HCT116 (cell line): ENCODE data around the gene OR52E1. TPM values are rescaled to one million over a fixed set of nuclear protein-coding genes. Genes with fewer than 3 reads are reported as not detected.

ENCODE experiments used
- ATAC-seq: fragments of 200-7000 bp; cut with Tn5 transposase; 2 replicates; pipeline ENCODE4 v1.9.1; 2020; ENCODE audit warnings: mild to moderate bottlenecking, moderate library complexity
- BruUV-seq: library from RNA; stranded (reverse); fragments of 400-500 nt; replicated peaks from 2 replicates; lab custom pipeline; 2021; lab: Mats Ljungman, UMichigan
- CTCF ChIA-PET: fragments of 300-600 bp; sonication (Branson Sonifier 250); formaldehyde crosslinking; loops from one replicate; lab custom pipeline; 2021; ENCODE audit warnings: antibody characterized with exemption; lab: Charles Lee
- POLR2A ChIA-PET: fragments of 300-600, 350-600 bp; sonication (Branson Sonifier 250); formaldehyde crosslinking; loops from one replicate; lab custom pipeline; 2021; ENCODE audit warnings: antibody characterized with exemption; lab: Charles Lee
- RAD21 ChIA-PET, 2 experiments: fragments of 300-600 bp; sonication (Branson Sonifier 250); formaldehyde crosslinking; loops; one replicate each; lab custom pipeline; 2023; ENCODE audit warnings: low total read pairs in 2 of 2; ENCODE audit not compliant: uncharacterized antibody in 2 of 2, unreplicated experiment in 2 of 2, low non-redundant PET in 1 of 2; lab: Charles Lee
- DNase-seq: peaks from one replicate; pipeline ENCODE4 v3.0.0-alpha.2; 2010; ENCODE audit warnings: low read depth, low spot score
- H2AFZ ChIP-seq: fragments of 200-600 bp; shearing (Covaris generic), sonication (generic); 2 replicates; pipeline ENCODE4 v1.6.1; 2017; ENCODE audit warnings: low read depth, mixed run types, mixed read lengths, antibody characterized with exemption, low read length; ENCODE audit not compliant: poor library complexity, severe bottlenecking
- H3K27ac ChIP-seq: 2 replicates; pipeline ENCODE4 v1.5.1; 2012; ENCODE audit warnings: low read depth, low read length
- H3K27me3 ChIP-seq: fragments of 200-600 bp; sonication (generic); 2 replicates; pipeline ENCODE4 v1.6.1; 2016; ENCODE audit warnings: mixed run types, low read length, mixed read lengths; ENCODE audit not compliant: insufficient read depth
- H3K36me3 ChIP-seq, 2 experiments: fragments of 200-500 bp in 1 of 2; fragments of 200-600 bp in 1 of 2; sonication (Bioruptor generic) in 1 of 2; sonication (generic) in 1 of 2; 2 replicates each; pipeline versions ENCODE4 v1.5.1 to v1.6.1; 2014 to 2016; ENCODE audit warnings: low read length in 2 of 2, inconsistent platforms in 1 of 2, mixed read lengths in 1 of 2, mixed run types in 1 of 2; ENCODE audit not compliant: insufficient read depth in 2 of 2, control insufficient read depth in 1 of 2
- H3K4me1 ChIP-seq, 2 experiments: fragments of 200-600 bp in 1 of 2; sonication (generic) in 1 of 2; 2 replicates each; pipeline versions ENCODE4 v1.5.1 to v1.6.1; 2012 to 2017; ENCODE audit warnings: low read length in 2 of 2, inconsistent platforms in 1 of 2, mild to moderate bottlenecking in 1 of 2, mixed read lengths in 1 of 2, mixed run types in 1 of 2, moderate library complexity in 1 of 2; ENCODE audit not compliant: insufficient read depth in 2 of 2, control insufficient read depth in 1 of 2
- H3K4me2 ChIP-seq: fragments of 200-600 bp; sonication (generic); 2 replicates; pipeline ENCODE4 v1.6.1; 2017; ENCODE audit warnings: mixed run types, low read length, mixed read lengths
- H3K4me3 ChIP-seq, 2 experiments: fragments of 200-600 bp in 1 of 2; sonication (generic) in 1 of 2; replicated peaks in 1 of 2; 2 replicates each; pipeline ENCODE4 v1.5.1; 2011 to 2016; ENCODE audit warnings: low read length in 2 of 2, control low read depth in 1 of 2, low read depth in 1 of 2, mild to moderate bottlenecking in 1 of 2, mixed read lengths in 1 of 2, mixed run types in 1 of 2
- H3K79me2 ChIP-seq: fragments of 200-600 bp; sonication (generic); 2 replicates; pipeline ENCODE4 v1.6.1; 2017; ENCODE audit warnings: mild to moderate bottlenecking, mixed run types, low read length, moderate library complexity, mixed read lengths; ENCODE audit not compliant: insufficient read depth
- H3K9ac ChIP-seq: fragments of 200-600 bp; sonication (generic); 2 replicates; pipeline ENCODE4 v1.6.1; 2016; ENCODE audit warnings: low read length, mixed read lengths
- H3K9me2 ChIP-seq: fragments of 200-600 bp; sonication (generic), shearing (Covaris generic); 2 replicates; pipeline ENCODE4 v1.6.1; 2017; ENCODE audit warnings: mixed run types, mild to moderate bottlenecking, moderate library complexity; ENCODE audit not compliant: insufficient read depth
- H3K9me3 ChIP-seq, 2 experiments: fragments of 200-500 bp in 1 of 2; fragments of 200-600 bp in 1 of 2; sonication (Bioruptor generic) in 1 of 2; sonication (generic) in 1 of 2; 2 replicates each; pipeline ENCODE4 v1.6.1; 2014 to 2017; ENCODE audit warnings: low read length in 2 of 2, mixed read lengths in 2 of 2, inconsistent platforms in 1 of 2, low read depth in 1 of 2, mild to moderate bottlenecking in 1 of 2, mixed run types in 1 of 2, moderate library complexity in 1 of 2; ENCODE audit not compliant: control insufficient read depth in 1 of 2, insufficient read depth in 1 of 2
- H4K20me1 ChIP-seq: fragments of 200-600 bp; sonication (generic), shearing (Covaris generic); 2 replicates; pipeline ENCODE4 v1.6.1; 2017; ENCODE audit warnings: mixed run types, mild to moderate bottlenecking, moderate library complexity; ENCODE audit not compliant: insufficient read depth
- CTCF ChIP-seq, 3 experiments: fragments of 200-600 bp in 1 of 3; sonication (generic) in 1 of 3; IDR thresholded peaks in 2 of 3; conservative IDR thresholded peaks in 1 of 3; 2 replicates each; pipeline ENCODE4 v1.5.1; 2012 to 2017; ENCODE audit warnings: low read depth in 2 of 3, low read length in 2 of 3, antibody characterized with exemption in 1 of 3, borderline replicate concordance in 1 of 3, control low read depth in 1 of 3, mild to moderate bottlenecking in 1 of 3, mixed read lengths in 1 of 3, mixed run types in 1 of 3, moderate library complexity in 1 of 3; ENCODE audit not compliant: insufficient read depth in 1 of 3
- ELF1 ChIP-seq: IDR thresholded peaks from 2 replicates; pipeline ENCODE4 v1.6.1; 2012; ENCODE audit warnings: low read depth, borderline replicate concordance
- EZH2 ChIP-seq: fragments of 200-600 bp; sonication (generic); IDR thresholded peaks from 2 replicates; pipeline ENCODE4 v1.6.1; 2017; ENCODE audit warnings: antibody characterized with exemption, mixed run types
- EZH2phosphoT487 ChIP-seq: fragments of 200-600 bp; IDR thresholded peaks from 2 replicates; pipeline ENCODE4 v1.6.1; 2018; ENCODE audit warnings: antibody characterized with exemption, borderline replicate concordance
- RAD21 ChIP-seq: IDR thresholded peaks from 2 replicates; pipeline ENCODE4 v1.6.1; 2012; ENCODE audit warnings: low read depth, mild to moderate bottlenecking
- SP1 ChIP-seq: IDR thresholded peaks from 2 replicates; pipeline ENCODE4 v1.6.1; 2012; ENCODE audit warnings: low read depth
- TCF7L2 ChIP-seq: IDR thresholded peaks from 2 replicates; pipeline ENCODE4 v1.7.0; 2011; ENCODE audit warnings: borderline replicate concordance, inconsistent platforms; ENCODE audit not compliant: insufficient read depth, insufficient read length; ENCODE audit errors: extremely low read depth
- ZNF274 ChIP-seq: fragments of 200-500 bp; sonication (Bioruptor generic); IDR thresholded peaks from 2 replicates; pipeline ENCODE4 v1.6.1; 2014; ENCODE audit warnings: mild to moderate bottlenecking, low read depth, low read length, inconsistent platforms
- intact Hi-C: fragments of 100-400 bp; cut with micrococcal nuclease; formaldehyde crosslinking; loops from 2 replicates; pipeline ENCODE4 v1.10.0; 2022
- total RNA-seq: library from RNA; stranded (reverse); gene quantifications from one replicate; pipeline ENCODE4 v1.2.1, GENCODE V29; 2021; ENCODE audit not compliant: unreplicated experiment
- TF ChIP-seq, protein P1 (sequence below): IDR thresholded peaks from 2 replicates; pipeline ENCODE4 v1.6.1; 2012; ENCODE audit warnings: low read depth

OR52E1 gene
- total RNA-seq, 1 experiment from 2014 or later, result not detected

- H3K27ac ChIP-seq, result no peak overlapping the region
- no peak overlapping the region for H3K9ac ChIP-seq
- H2AFZ ChIP-seq, result no peak overlapping the region
- no peaks in the 10 kb centered on the region for H3K9me2 ChIP-seq
- TF ChIP-seq ELF1 (no peak), EZH2phosphoT487 (no peak), RAD21 (no peak), CTCF (IDR thresholded peaks at IDR 0.05 in 2 of 3, conservative IDR thresholded peaks at IDR 0.05 in 1 of 3; ENCODE audit: borderline replicate concordance in 1 of 3, insufficient read depth in 1 of 3, low read depth in 2 of 3, low read length in 2 of 3) (no peak), SP1 (no peak), TCF7L2 (no peak), ZNF274 (no peak), EZH2 (no peak)
- TF ChIP-seq, protein P1, sequence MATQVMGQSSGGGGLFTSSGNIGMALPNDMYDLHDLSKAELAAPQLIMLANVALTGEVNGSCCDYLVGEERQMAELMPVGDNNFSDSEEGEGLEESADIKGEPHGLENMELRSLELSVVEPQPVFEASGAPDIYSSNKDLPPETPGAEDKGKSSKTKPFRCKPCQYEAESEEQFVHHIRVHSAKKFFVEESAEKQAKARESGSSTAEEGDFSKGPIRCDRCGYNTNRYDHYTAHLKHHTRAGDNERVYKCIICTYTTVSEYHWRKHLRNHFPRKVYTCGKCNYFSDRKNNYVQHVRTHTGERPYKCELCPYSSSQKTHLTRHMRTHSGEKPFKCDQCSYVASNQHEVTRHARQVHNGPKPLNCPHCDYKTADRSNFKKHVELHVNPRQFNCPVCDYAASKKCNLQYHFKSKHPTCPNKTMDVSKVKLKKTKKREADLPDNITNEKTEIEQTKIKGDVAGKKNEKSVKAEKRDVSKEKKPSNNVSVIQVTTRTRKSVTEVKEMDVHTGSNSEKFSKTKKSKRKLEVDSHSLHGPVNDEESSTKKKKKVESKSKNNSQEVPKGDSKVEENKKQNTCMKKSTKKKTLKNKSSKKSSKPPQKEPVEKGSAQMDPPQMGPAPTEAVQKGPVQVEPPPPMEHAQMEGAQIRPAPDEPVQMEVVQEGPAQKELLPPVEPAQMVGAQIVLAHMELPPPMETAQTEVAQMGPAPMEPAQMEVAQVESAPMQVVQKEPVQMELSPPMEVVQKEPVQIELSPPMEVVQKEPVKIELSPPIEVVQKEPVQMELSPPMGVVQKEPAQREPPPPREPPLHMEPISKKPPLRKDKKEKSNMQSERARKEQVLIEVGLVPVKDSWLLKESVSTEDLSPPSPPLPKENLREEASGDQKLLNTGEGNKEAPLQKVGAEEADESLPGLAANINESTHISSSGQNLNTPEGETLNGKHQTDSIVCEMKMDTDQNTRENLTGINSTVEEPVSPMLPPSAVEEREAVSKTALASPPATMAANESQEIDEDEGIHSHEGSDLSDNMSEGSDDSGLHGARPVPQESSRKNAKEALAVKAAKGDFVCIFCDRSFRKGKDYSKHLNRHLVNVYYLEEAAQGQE, result no peak
- H3K4me1 ChIP-seq, result no peaks in the 10 kb centered on the region
- no peaks in the 10 kb centered on the region for H3K79me2 ChIP-seq
- ChIA-PET RAD21 (no interaction called here), CTCF (no interaction called here), POLR2A (no interaction called here)
- ATAC-seq (no peak), DNase-seq (no peak)
- intact Hi-C loops, result no loop called here
- H3K4me3 ChIP-seq, result no peak overlapping the region
- no peaks in the 10 kb centered on the region for H3K36me3 ChIP-seq
- H3K9me3 ChIP-seq, result no peaks in the 10 kb centered on the region
- H3K4me2 ChIP-seq, result no peak overlapping the region
- no peaks in the 10 kb centered on the region; the same call in 1 of the 2 replicates for H4K20me1 ChIP-seq
- peaks cover 53% of the 10 kb centered on the region for H3K27me3 ChIP-seq
- no TSS peak for BruUV-seq
Observed at GRCh38 chr11:5036669-5037068, 32.7 kb upstream of the OR52E1 start.
